DMS79 treated with DMSO at 0.1 percent for 48 hours (cell line): ENCODE measurements around the gene HSDL1.

Experiments
- DNase-seq: peaks from one replicate; lab custom pipeline; 2025; lab: John Stamatoyannopoulos, UW

Gene HSDL1

DNA sequence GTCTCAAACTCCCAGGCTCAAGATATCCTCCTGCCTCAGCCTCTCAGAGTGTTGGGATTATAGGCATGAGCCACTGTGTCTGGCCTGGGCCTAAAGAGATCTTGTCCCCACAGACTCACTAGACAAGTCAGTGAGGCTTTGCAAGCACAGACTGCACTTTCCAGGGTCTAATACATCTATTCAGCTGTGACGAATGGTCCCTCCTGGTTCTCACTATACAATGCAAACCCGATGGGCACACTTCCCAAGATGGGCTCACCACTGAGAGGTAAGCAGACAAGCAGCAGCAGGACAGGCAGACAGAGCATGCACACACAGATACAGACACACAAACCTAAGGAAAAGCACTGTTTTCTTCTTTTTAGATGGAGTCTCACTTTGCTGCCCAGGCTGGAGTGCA is 37.1 kb downstream of the HSDL1 start:
- no peak for DNase-seq

DNA sequence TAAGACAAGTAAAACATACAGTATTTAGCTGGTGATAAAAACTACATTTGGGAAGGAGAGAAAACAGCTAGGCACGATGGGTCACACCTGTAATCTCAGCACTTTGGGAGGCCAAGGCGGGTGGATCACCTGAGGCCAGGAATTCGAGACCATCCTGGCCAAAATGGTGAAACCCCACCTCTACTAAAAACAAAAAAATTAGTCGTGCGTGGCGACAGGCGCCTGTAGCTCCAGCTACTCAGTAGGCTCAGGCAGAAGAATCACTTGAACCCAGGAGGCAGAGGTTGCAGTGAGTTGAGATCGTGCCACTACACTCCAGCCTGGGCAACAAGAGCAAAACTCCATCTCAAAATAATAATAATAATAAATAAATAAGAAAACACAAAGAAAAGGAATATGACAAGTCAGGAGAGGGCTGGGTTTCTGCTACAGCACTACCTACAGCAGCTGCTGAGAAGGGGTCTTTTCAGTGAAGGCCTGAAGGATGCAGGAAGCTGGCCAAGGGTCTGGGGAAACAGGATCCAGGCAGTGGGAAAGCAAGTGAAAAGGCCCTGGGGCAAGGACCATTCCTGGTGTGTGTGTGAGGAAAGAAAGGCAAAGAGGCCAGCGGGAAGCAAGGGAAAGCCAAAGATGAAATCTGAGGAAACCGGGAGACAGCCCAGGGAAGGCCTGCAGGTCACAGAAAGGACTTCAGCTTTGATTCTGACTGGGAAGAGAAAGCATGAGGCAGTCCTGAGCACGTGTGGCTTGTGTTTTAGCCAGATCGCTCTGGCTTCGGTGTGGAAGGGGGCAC is 38.8 kb downstream of the HSDL1 start:
- DNase-seq = no peak

GRCh38 chr16:84105301-84105815 is 39.6 kb downstream of the HSDL1 start:
- no peak for DNase-seq

- no peak for DNase-seq
These were observed 40.7 kb downstream of the HSDL1 start for GRCh38 chr16:84104231-84104630.

DNA sequence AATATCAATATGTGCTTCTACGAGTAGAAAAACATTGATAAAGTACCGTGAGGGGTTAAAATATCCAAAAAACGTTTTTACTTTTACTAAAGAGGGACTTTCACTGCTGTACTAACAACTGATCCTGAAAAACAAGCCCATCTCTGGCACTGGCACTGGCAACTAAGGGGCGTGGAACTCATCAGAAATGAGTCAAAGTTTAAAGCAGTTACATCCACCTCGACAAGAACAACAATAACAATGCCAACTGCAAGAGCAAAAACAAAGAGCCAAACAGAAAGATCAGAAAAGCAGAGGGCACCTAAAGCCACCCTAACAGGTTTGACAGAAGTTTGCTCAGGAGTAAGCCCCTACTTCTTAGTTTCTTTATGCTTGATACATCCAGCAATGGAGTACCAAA is 41.3 kb downstream of the HSDL1 start:
- no peak for DNase-seq

DNA sequence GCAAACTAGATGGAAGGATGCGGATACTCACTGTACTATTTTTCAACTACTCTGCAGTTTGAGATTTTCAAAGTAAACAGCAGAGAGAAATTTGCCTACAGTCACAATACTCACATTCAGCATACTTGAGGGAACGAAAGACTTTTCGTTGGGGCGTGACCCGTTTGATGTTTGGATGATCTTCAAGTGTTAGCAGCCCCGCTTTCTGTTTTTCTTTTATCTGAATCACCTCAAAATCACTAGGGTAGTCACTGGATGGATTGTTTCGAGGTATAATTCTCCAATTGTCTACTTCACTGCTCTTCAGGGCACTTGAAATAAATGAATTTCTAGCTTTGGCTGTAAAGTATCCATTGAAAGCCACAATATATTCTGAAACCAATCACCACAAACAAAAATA is 46.0 kb downstream of the HSDL1 start:
- peak; percentile 17 for DNase-seq

GRCh38 chr16:84096447-84097005 is 48.5 kb downstream of the HSDL1 start:
- no peak for DNase-seq

DNA sequence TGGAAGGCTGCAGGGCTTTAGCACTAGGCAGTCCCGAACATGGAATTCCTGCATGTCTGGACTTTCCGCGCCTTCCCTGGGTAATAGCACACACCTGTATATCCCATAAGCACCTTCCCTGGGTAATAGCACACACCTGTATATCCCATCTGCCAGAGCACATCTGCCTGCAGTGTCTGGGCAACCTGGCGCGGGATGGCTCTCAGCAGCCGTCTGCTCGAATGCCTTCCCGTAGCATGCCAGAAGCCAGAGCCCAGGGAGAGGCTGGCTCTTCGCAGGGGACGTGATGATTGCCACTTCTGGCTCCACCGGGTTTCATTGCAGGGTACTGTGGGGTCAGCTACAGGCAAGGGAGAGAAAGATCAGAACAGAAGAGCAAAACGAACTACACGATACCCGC is 49.5 kb downstream of the HSDL1 start:
- DNase-seq = no peak

GRCh38 chr16:84093879-84094270 is 51.1 kb downstream of the HSDL1 start:
- no peak for DNase-seq

- DNase-seq = no peak
These were observed 51.7 kb downstream of the HSDL1 start for GRCh38 chr16:84093120-84093878.

- DNase-seq = no peak
These were observed 53.5 kb downstream of the HSDL1 start for GRCh38 chr16:84091460-84091859.

DNA sequence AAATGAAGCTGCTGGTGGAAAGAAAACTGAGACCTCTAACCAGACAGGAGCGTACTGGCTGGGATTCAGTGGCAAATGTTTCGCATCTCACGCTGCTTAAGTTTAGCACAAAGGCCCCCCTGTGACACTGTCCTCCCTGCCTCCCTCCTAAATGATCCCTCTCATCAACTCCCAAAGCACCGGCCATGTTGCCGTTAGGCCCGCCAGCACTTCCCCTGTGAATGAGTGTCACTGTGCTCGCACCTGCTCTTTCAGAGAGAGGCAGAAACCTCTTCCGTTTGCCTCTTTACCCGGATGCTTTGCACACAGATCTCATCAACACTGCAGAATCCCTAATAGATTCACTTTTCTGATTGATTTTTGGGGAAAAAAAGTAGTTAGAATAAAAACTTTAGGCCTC is 54.8 kb downstream of the HSDL1 start:
- DNase-seq = no peak

- no peak for DNase-seq
These were observed 56.1 kb downstream of the HSDL1 start for GRCh38 chr16:84088695-84089395.

GRCh38 chr16:84087466-84088151 is 57.4 kb downstream of the HSDL1 start:
- DNase-seq = no peak

DNA sequence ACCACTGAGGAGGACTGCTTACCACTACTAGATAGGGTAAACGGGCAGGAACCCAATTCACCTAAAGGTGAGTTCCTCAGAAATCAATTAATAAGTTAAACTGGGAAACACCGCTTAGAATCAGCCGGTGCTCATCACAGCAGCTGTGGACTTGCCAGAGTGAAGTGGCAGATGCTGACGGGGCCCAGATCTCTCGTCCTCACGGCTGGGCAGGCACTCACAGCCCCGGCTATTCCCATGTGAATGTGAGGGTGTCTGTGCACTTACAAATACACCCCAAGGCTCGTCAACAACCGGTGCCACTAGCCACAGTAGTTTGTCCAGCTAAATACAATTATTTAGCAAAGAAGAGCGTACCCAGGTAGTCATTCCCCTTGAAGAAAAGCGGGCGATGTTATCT is 58.0 kb downstream of the HSDL1 start:
- DNase-seq = no peak

- DNase-seq = no peak
These were observed 58.6 kb downstream of the HSDL1 start for GRCh38 chr16:84086341-84086740.

GRCh38 chr16:84085773-84086172 is 59.2 kb downstream of the HSDL1 start:
- DNase-seq = no peak

DNA sequence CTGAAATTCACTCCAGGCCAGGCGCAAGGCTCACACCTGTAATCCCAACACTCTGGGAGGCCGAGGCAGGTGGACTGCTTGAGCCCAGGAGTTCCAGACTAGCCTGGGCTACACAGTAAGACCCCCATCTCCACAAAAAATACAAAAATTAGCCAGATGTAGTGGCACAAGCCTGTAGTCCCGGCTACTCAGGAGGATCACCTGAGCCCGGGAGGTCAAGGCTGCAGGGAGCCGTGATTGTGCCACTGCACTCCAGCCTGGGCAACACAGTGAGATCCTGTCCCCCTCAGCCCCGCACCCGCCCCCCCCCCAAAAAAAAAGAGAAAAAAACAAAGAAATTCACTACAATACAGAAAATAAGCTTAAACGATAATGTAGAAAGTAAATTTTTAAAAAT is 59.7 kb downstream of the HSDL1 start:
- no peak for DNase-seq

DNA sequence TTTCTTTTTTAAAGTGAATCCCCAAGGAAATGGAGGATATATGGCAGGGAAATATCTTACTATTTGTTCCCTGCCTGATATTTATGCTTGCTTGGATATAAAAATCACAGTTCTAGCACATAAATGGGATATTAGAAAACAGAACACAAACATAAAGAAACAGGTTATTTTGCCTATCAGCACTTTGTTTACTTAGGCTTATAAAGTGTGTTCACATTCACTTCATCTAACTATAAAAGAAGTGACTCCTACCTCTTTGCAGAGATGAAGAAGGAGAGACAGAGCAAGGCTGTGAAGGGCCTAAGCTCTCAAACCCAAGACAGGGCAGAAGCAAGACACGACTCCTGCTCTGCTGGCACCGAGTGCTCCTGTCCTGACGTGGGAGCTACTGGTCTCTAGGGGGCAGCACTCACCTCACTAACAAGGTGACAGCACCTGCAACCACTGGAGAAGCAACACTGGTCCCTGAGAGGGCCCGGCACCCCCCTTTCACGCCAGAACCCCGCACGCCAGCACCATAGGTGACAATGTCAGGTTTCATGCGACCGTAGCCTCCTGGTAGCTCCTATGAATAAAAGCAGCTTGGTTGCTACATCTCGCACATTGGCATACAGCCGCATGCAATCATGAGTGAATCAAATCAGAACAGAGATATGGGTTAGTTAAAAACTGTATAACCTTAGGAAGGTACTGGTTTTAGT is 60.3 kb downstream of the HSDL1 start:
- DNase-seq = peak; percentile 3

DNA sequence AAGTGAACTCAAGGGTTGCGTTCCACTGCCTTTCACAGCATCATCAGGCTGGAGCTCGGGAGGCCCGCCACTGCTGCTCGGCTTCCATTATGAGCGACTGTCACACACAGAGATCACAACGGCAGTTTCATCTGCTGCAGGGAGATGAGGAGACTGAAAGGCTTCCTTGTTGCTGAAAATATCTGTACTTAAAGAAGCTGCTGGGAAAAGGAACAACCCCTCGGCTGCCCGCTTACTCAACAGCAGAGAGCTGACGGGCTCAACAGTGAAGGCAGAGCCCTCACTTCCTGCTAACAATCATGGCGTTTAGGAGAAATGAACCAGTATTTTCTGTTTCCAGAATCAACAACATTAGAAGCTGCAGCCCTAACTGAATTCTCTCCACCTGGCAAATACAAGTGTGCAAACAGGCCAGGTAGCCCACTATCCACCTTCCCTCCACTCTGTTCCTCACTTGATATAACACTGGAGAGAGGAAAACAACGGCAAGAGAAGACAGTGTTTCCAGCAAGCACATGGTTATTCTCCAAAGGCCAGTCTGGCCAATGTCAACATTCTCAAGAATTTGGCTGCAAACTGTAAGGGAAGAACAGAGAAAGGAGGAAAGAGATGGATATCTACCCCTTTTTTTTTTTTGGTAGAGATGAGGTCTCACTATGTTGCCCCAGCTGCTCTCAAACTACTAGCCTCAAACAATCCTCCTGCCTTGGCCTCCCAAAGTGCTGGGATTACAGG is 62.0 kb downstream of the HSDL1 start:
- DNase-seq = no peak
